ENCODE data around the gene NUCB1.

The NUCB1 gene

DNA sequence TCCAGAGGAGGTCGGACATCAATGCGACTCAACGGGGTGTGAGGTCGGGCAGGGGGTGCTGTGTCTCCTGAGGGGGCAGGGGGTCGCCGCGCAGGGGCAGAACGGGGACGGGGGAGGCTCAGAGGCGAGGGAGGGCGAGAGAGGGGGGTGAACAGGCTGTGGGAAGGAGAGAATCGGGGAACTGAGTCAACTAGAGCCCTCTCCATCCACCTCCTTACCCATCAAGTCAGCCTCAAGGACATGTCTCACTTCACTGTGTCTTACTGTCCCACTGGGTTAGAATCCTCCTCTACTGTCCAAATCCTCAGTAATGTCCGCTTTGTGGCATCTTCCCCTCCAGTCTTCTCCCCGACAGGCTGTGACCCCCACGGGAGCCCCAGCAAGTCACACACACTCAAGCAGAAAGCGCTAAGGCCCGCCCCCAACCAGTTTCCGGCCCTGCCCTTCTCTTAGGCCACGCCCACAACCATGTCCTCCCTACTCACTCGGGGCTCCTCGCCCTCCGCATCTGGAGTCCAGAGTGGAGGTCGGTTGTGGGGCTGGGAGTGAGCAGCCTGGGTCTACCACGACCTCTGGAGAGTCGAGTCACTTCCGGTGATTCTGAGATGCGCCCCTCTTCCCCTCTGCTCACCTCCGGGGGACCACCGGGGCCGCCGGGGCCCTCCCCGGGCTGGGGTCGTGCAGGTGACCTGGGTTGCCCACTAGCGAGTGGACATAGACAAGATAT lies 41.0 kb upstream of the NUCB1 start:
- Histone ChIP-seq H3K4me3 (ENCODE audit: low read depth, low read length) (peak overlapping the region; percentile 32), H3K27ac (no peak overlapping the region), H3K4me2 (ENCODE audit: low read length) (peak overlapping the region; percentile 69), H3K4me1 (no peaks in the 10 kb centered on the region), H3K36me3 (ENCODE audit: control insufficient read depth, insufficient read depth, low read length) (no peaks in the 10 kb centered on the region), H3K9me3 (ENCODE audit: control insufficient read depth, low read length) (no peaks in the 10 kb centered on the region), H3K9ac (no peak overlapping the region), H3K27me3 (ENCODE audit: control insufficient read depth, insufficient read depth, low read length) (no peaks in the 10 kb centered on the region), H2AFZ (peak overlapping the region; percentile 11), H3K79me2 (no peaks in the 10 kb centered on the region)
- TF ChIP-seq, protein P1, sequence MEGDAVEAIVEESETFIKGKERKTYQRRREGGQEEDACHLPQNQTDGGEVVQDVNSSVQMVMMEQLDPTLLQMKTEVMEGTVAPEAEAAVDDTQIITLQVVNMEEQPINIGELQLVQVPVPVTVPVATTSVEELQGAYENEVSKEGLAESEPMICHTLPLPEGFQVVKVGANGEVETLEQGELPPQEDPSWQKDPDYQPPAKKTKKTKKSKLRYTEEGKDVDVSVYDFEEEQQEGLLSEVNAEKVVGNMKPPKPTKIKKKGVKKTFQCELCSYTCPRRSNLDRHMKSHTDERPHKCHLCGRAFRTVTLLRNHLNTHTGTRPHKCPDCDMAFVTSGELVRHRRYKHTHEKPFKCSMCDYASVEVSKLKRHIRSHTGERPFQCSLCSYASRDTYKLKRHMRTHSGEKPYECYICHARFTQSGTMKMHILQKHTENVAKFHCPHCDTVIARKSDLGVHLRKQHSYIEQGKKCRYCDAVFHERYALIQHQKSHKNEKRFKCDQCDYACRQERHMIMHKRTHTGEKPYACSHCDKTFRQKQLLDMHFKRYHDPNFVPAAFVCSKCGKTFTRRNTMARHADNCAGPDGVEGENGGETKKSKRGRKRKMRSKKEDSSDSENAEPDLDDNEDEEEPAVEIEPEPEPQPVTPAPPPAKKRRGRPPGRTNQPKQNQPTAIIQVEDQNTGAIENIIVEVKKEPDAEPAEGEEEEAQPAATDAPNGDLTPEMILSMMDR (IDR thresholded peaks at IDR 0.05): no peak

DNA sequence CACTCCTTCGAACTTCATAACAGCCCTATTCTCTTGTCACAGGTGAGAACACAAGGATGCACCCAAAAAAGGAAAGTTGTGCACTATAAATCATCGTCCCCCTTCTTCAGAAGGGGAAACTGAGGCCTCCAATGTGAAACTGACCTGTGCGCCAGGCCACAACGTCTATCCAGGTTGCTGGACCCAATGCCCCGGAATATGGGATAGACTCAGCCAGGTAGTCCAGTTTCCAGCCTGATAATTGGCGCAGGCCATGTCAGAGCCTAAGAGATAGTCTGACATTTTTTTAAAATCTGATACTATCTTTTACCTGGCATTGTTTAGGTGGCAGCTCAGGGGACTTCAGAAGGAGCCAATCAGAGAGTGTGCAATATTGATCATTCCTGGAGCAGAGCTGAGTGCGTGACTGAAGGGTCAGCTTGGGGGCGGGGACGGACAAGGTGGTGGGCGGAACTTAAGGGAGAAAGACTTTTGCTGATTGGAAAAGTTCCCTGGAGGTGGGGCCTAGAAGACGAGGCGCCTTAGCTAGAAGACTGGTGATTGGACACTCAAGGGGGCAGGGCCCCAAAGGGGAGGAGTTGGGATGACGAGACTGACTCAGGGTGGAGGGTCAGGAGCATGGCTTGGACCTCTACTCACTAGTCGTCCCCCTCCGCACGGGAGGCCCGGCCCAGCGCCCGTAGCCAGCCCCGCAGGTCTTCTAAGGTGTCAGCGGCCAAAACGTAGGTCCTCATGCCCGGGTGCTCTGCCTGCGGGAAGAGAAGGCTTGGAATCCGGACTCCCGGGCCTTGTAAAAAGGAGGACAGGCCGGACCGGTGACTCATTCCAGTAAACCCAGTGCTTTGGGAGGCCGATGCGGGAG lies 40.2 kb upstream of the NUCB1 start:
- Histone ChIP-seq H3K27ac (no peak overlapping the region), H3K4me3 (ENCODE audit: low read depth, low read length) (no peak overlapping the region), H3K9ac (no peak overlapping the region)

DNA sequence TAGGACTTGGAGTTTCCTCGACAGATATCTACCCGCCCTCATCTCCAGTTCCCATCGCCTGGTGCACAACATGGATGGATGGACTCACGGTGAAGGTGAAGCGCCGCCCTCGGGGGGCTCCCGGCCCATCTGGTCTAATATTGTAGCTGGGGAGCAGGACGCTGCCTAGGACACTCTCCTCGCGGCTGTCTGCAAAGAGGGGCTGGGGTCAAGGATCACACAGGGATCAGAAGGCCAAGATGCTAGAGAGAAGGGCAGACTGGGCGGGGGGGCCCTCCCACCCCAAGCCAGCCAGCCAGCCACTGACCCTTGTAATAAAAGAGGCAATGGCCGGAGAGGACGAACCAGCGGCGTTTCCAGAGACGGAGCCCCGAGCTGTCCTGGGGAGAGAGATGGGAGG lies 38.8 kb upstream of the NUCB1 start:
- H3K27ac ChIP-seq: no peak overlapping the region

More for the DNA sequence above, 40.2 kb upstream of the NUCB1 start:
- H3K36me3 ChIP-seq (ENCODE audit: control insufficient read depth, insufficient read depth, low read length): no peaks in the 10 kb centered on the region
- H2AFZ ChIP-seq: no peak overlapping the region
- H3K9me3 ChIP-seq (ENCODE audit: control insufficient read depth, low read length): no peaks in the 10 kb centered on the region
- H3K27me3 ChIP-seq (ENCODE audit: control insufficient read depth, insufficient read depth, low read length): no peaks in the 10 kb centered on the region
- no peaks in the 10 kb centered on the region for H3K4me1 ChIP-seq
- H3K79me2 ChIP-seq: no peaks in the 10 kb centered on the region
- TF ChIP-seq, protein P1 (IDR thresholded peaks at IDR 0.05): no peak
- peak overlapping the region; percentile 69 for H3K4me2 ChIP-seq (ENCODE audit: low read length)

DNA sequence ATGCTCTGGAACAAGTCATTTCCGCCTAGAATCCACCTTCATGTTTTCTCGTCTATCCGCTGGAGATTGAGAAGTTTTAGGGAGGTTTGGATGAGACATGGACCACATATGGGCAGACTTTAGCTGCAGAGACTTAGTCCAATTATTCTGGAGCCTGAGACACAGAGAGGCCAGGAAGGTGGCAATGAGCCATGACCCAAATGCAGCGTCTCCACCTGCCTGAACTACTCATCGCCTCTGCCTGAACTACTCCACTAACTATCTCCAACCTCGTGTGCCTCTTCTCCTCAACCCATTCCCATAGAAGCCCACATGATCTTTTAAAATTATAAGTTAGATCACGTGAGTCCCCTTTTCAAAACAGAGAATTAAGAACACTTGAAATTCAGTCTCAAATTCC lies 37.3 kb upstream of the NUCB1 start:
- no peak overlapping the region for H3K4me2 ChIP-seq (ENCODE audit: low read length)
- H2AFZ ChIP-seq: no peak overlapping the region
- H3K9ac ChIP-seq: no peak overlapping the region
- no peaks in the 10 kb centered on the region for H3K9me3 ChIP-seq (ENCODE audit: control insufficient read depth, low read length)
- H3K36me3 ChIP-seq (ENCODE audit: control insufficient read depth, insufficient read depth, low read length): no peaks in the 10 kb centered on the region
- H3K27me3 ChIP-seq (ENCODE audit: control insufficient read depth, insufficient read depth, low read length): no peaks in the 10 kb centered on the region
- no peak overlapping the region for H3K27ac ChIP-seq
- no peak overlapping the region for H3K4me3 ChIP-seq (ENCODE audit: low read depth, low read length)
- TF ChIP-seq, protein P1 (IDR thresholded peaks at IDR 0.05): no peak
- no peaks in the 10 kb centered on the region for H3K79me2 ChIP-seq
- no peaks in the 10 kb centered on the region for H3K4me1 ChIP-seq

More for the DNA sequence above, 38.8 kb upstream of the NUCB1 start:
- no peaks in the 10 kb centered on the region for H3K9me3 ChIP-seq (ENCODE audit: control insufficient read depth, low read length)
- no peak overlapping the region for H3K9ac ChIP-seq
- H3K79me2 ChIP-seq: no peaks in the 10 kb centered on the region
- no peak overlapping the region for H3K4me3 ChIP-seq (ENCODE audit: low read depth, low read length)
- TF ChIP-seq, protein P1 (IDR thresholded peaks at IDR 0.05): no peak
- H2AFZ ChIP-seq: no peak overlapping the region
- no peaks in the 10 kb centered on the region for H3K36me3 ChIP-seq (ENCODE audit: control insufficient read depth, insufficient read depth, low read length)
- H3K27me3 ChIP-seq (ENCODE audit: control insufficient read depth, insufficient read depth, low read length): no peaks in the 10 kb centered on the region
- H3K4me2 ChIP-seq (ENCODE audit: low read length): no peak overlapping the region
- H3K4me1 ChIP-seq: no peaks in the 10 kb centered on the region
